Ureter (tissue), 1 donor: ENCODE data around the gene WDR93. TPM values are rescaled to one million over a fixed set of nuclear protein-coding genes. Genes with fewer than 3 reads are reported as not detected.

Experiments
- DNase-seq: peaks from one replicate; pipeline ENCODE4 v3.0.0-alpha.2; 2020; ENCODE audit warnings: low spot score
- total RNA-seq: library from RNA; stranded (reverse); gene quantifications from one replicate; pipeline ENCODE4 v1.2.4, GENCODE V29; 2023
- donor health status: DM: yes; HTN: yes; CAD: no.

The WDR93 gene
- total RNA-seq, 1 donor from 2014 or later = 0.68 TPM

DNA sequence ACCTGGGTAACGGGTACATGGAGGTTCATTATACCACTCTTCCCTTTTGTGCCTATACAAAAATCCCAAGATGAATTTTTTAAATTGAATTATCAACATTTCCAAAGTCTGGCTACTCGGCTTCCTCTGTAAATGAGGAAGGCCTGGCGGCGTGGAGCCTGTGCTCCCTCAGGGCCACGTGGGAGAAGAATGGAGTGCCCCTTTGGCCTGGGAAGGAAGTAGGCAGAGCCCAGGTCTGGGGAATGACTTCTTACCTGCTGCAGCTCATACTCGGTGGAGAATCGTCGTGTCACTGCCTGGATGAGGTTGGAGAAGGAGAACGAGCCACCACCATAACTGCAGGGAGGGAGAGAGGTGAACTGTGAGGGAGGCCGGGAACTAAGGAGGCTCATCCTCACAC lies 99.6 kb downstream of the WDR93 start:
- DNase-seq = no peak

DNA sequence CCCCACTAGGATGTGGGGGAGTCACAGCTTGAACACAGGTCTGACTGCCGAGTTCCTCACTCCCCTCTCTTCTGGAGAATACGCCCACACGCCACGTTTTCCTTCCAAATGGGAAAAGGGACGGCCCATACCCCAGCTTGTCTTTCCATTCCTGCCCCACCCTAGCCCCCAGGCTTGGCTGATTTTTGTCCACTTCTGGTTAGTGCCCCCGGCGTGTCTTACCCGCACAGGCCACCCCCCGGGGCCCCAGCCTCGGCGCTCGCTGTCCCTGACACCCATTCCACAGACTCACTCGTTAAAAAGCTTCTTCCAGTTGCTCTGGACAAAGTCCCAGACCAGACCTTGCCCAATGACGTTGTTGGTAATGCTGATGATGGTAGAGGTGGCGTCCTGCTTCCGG lies 100.0 kb downstream of the WDR93 start:
- no peak for DNase-seq

- no peak for DNase-seq
These were observed 101.6 kb downstream of the WDR93 start for GRCh38 chr15:89792106-89792805.

Other genes starting within 250 kb of the WDR93 start
- 1.1 TPM for gene RHCG, start 194.2 kb upstream of the WDR93 start, total RNA-seq
- 0.47 TPM for gene TICRR, start 115.3 kb upstream of the WDR93 start, total RNA-seq
- gene KIF7, start 35.3 kb upstream of the WDR93 start, total RNA-seq = 11.2 TPM
- 4.6 TPM for gene PLIN1, start 11.4 kb upstream of the WDR93 start, total RNA-seq
- gene PEX11A, start 57 bp upstream of the WDR93 start, total RNA-seq = 25.2 TPM
- 0.29 TPM for gene MESP1, start 60.4 kb downstream of the WDR93 start, total RNA-seq
- gene MESP2, start 85.5 kb downstream of the WDR93 start, total RNA-seq = not detected
- gene ANPEP, start 124.0 kb downstream of the WDR93 start, total RNA-seq = 18.8 TPM
- 52.8 TPM for gene AP3S2, start 203.2 kb downstream of the WDR93 start, total RNA-seq
- gene ARPIN, start 222.1 kb downstream of the WDR93 start, total RNA-seq = 30.0 TPM